Measurements from ENCODE around the gene LRRC1. TPM values are rescaled to one million over a fixed set of nuclear protein-coding genes. Genes with fewer than 3 reads are reported as not detected.

Gene LRRC1
- total and polyA plus RNA-seq, 2 experiments from 2014 or later = 11.3 to 16.6 TPM

DNA sequence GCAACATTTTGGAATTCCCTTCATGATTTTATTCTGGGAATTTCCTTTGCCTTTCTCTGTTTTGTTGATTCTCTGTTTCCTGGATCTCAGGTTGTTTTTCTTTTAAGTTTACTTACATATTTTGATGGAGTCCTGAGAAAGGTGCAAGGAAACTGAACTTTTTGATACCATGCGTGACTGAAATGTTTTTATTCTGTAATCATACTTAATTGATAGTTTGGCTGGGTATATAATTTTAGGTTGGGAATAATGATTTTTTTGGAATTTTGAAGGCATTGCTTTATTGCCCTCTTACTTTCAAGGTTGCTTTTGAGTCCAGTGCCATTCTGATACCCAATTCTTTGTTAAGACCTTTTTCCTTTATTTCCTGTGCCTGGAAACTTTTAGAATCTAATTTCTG, 45.2 kb downstream of the LRRC1 start (continued):
- no peak for TF ChIP-seq ZNF462 (CRISPR knock-in tag; IDR thresholded peaks at IDR 0.05)
- TF ChIP-seq POLR2AphosphoS5 (IDR thresholded peaks at IDR 0.05; ENCODE audit: low read depth) = no peak
- no peak for TF ChIP-seq JUNB (IDR thresholded peaks at IDR 0.05; ENCODE audit: unreplicated experiment)
- no peak for TF ChIP-seq ETS1 (IDR thresholded peaks at IDR 0.05)

DNA sequence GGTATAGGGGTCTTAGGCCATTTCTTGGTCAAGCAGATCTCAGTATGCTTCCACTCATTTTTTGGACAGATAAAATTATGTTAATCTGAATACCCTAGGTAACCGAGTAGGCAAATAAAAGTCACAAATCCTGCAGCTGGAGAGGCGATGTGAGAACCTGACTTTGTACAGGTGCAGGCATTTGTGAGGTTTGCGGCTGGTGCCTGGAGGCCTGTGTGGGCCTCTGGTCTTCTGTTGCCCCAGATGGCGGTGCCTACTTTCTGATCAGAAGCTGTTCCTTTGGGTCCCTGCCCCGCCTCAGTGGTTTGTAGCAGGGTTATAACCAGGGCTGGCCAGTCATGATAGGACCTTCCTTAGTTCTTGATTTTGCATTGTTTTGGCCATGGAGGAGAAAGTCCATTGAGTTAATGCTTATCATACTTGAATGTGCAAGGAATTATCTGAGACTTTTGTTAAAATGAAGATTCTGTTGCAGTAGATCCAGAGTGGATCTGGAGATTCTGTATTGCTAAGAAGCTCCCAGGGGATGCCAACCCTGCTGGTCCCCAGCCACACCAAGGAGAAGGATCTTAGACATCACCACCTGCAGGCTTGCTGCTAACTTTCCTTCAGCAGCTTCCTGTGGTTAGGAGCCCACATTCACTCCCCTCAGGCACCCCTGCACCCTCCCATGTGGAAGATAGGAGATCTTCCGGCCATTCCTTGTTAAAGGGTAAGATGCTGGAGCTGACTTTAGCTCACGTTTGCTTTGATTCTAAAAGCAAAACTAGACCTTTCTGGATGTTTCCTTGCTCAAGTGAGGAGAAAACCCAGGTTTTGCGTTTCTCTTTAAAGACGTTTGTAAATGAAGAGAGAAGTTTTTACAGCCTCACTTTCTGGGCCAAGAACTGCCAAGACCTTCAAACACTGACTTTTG, 50.7 kb downstream of the LRRC1 start:
- Histone ChIP-seq H3F3A (replicated peaks; ENCODE audit: low read depth) (no peaks in the 10 kb centered on the region), H3K36me3 (ENCODE audit: insufficient read depth) (no peaks in the 10 kb centered on the region), H2AFZ (no peak overlapping the region), H3K27ac (ENCODE audit: low read depth) (no peak overlapping the region), H3K27me3 (ENCODE audit: insufficient read depth) (no peaks in the 10 kb centered on the region), H3K4me3 (no peak overlapping the region), H3K9me2 (ENCODE audit: insufficient read depth) (0 out of 2 replicates have a peak, but pooled peaks cover 3% of the 10 kb centered on the region), H3K79me2 (replicated peaks; ENCODE audit: insufficient read depth) (0 out of 2 replicates have a peak, but pooled peaks cover 10% of the 10 kb centered on the region), H4K20me1 (replicated peaks; ENCODE audit: insufficient read depth) (no peaks in the 10 kb centered on the region), H3K4me1 (ENCODE audit: insufficient read depth) (no peaks in the 10 kb centered on the region; the same call in 1 of the 2 replicates), H3K4me2 (no peak overlapping the region)
- ATAC-seq (no peak), DNase-seq (ENCODE audit: low spot score) (no peak)
- peaks cover 17% of the 10 kb centered on the region for H3K4me1 Mint-ChIP-seq
- H3K9me3 Mint-ChIP-seq = peaks cover 3% of the 10 kb centered on the region; the same call in 1 of the 3 replicates
- H3K27me3 Mint-ChIP-seq (ENCODE audit: insufficient read depth, low read depth, poor library complexity) = peaks cover 2% of the 10 kb centered on the region
- H3K36me3 Mint-ChIP-seq (ENCODE audit: low read depth) = peaks cover 5% of the 10 kb centered on the region; the same call in 1 of the 3 replicates
- no peak overlapping the region for H3K4me3 Mint-ChIP-seq
- H3K27ac Mint-ChIP-seq = 0 out of 2 replicates have a peak overlapping the region, but pooled peaks have one; percentile 64
- TF ChIP-seq ZNF331 (CRISPR knock-in tag; IDR thresholded peaks at IDR 0.05; ENCODE audit: low read depth) = no peak
- TF ChIP-seq CTCF (conservative IDR thresholded peaks at IDR 0.05; ENCODE audit: low read depth in 2 of 2) = no peak
- no peak for TF ChIP-seq NANOG (IDR thresholded peaks at IDR 0.05; ENCODE audit: borderline replicate concordance)
- TF ChIP-seq, protein P1, sequence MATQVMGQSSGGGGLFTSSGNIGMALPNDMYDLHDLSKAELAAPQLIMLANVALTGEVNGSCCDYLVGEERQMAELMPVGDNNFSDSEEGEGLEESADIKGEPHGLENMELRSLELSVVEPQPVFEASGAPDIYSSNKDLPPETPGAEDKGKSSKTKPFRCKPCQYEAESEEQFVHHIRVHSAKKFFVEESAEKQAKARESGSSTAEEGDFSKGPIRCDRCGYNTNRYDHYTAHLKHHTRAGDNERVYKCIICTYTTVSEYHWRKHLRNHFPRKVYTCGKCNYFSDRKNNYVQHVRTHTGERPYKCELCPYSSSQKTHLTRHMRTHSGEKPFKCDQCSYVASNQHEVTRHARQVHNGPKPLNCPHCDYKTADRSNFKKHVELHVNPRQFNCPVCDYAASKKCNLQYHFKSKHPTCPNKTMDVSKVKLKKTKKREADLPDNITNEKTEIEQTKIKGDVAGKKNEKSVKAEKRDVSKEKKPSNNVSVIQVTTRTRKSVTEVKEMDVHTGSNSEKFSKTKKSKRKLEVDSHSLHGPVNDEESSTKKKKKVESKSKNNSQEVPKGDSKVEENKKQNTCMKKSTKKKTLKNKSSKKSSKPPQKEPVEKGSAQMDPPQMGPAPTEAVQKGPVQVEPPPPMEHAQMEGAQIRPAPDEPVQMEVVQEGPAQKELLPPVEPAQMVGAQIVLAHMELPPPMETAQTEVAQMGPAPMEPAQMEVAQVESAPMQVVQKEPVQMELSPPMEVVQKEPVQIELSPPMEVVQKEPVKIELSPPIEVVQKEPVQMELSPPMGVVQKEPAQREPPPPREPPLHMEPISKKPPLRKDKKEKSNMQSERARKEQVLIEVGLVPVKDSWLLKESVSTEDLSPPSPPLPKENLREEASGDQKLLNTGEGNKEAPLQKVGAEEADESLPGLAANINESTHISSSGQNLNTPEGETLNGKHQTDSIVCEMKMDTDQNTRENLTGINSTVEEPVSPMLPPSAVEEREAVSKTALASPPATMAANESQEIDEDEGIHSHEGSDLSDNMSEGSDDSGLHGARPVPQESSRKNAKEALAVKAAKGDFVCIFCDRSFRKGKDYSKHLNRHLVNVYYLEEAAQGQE (IDR thresholded peaks at IDR 0.05; ENCODE audit: unreplicated experiment) = no peak
- no peak for TF ChIP-seq EZH2 (IDR thresholded peaks at IDR 0.05; ENCODE audit: low read depth, unreplicated experiment)
- TF ChIP-seq POLR2AphosphoS5 (IDR thresholded peaks at IDR 0.05; ENCODE audit: low read depth) = no peak
- no peak for TF ChIP-seq ZNF114 (CRISPR knock-in tag; IDR thresholded peaks at IDR 0.05)
- TF ChIP-seq JUNB (IDR thresholded peaks at IDR 0.05; ENCODE audit: unreplicated experiment) = no peak
